Glomerular visceral epithelial cell (primary cell): Measurements from ENCODE around the gene ADGRL3.
A peak's percentile ranks its signal among the peaks of the same experiment; 100 is the strongest.

Experiments used
- DNase-seq: peaks from one replicate; pipeline ENCODE4 v3.0.0-alpha.2; 2016; ENCODE audit errors: extremely low spot score

ADGRL3 gene

GRCh38 chr4:61200187-61200915 lies at the start of gene ADGRL3:
TSS of gene ADGRL3 (plus strand) at chr4:61200326.
- peak; percentile 60 for DNase-seq

GRCh38 chr4:61152433-61152832 lies 47.7 kb upstream of the ADGRL3 start:
- DNase-seq: no peak

DNA sequence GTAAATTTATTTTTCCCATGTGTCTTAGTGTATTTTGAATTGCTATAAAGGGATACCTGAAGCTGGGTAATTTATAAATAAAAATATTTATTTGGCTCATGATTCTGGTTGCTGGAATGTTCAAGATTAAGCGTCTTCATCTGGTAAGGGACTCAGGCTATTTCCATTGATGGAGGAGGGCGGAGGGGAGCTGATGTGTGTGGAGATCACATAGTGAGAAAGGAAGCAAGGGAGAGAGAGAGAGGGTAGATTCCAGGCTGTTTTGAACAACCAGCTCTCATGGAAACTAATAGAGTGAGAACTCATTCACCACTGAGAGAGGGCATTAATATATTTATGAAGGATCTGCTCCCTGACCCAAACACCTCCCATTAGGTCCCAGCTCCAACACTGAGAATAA lies 39.6 kb upstream of the ADGRL3 start:
- no peak for DNase-seq

GRCh38 chr4:61162116-61162515 lies 38.0 kb upstream of the ADGRL3 start:
- peak; percentile 0 for DNase-seq

DNA sequence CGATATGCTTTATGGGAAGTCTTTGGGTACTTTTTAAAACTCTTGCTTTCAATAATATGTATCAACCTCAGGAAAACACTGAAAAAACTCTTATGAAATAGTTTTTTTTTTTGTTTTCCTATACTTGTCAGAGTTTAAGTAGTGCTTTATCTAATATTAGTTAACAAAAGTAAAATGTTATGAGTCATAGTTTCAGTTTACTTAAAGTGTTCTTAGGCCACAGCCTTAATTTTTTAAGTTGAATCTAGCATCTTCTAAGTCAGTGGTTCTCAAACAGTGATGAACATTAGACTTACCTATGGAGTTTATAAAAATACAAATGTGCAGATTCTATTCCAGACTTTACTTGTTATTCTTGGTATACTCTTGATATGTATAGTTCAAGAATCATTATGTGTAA lies 26.3 kb upstream of the ADGRL3 start:
- no peak for DNase-seq

DNA sequence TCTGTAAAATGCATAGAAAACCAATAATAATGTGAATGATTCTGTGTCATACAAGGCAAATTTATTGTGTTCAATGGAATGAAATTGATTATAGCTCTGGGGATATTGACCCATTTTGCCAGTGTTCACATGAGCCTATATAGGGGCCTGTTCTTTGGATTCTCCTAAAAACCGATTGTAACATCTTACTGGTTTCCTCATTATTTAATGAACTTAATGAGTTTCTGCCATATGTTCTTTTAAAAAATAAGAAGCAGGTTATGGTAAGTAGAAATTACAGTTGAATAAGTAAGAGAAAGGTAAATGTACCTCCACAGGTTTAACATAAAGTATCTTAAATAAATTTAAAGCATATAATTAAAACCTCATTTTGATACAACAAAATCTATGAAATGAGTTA lies 24.6 kb upstream of the ADGRL3 start:
- DNase-seq: no peak

- DNase-seq: no peak
These were observed 22.8 kb upstream of the ADGRL3 start for GRCh38 chr4:61177367-61177766.

DNA sequence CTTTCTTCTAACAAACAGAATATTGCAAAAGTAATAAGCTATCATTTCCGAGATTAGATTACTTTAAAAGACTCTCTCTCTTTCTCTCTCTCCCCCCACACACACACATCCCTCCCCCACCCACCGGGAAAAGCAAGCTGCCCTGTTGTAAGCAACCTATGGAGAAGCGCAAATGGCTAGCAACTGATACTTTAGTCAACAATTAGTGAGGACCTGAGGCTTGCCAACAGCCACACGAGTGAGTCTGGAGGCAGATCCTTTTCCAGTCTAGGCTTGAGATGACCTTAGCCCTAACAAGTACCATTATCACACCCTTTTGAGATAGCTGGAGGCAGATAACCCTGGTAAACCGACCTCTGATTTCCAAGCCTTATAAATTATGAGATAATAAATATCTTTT lies 19.7 kb upstream of the ADGRL3 start:
- DNase-seq: no peak

DNA sequence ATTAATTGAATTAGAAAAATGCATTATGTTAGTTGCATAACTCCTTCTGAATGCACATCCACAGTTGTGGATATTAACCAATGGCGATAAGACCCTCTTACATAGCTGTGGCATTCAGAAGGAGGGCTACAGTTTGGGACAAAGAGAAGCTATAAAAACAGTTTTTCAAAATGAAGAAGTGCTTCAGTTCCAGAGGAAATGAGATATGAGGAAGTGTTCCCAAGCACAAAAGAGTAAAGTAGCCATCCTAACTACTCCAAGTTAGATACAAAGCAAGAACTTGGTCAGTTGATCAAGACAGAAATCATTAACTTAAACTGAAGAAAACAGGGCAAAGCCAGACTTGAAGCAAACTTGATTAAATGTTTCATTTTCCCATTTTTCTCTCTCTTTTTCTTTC lies 17.2 kb upstream of the ADGRL3 start:
- no peak for DNase-seq

DNA sequence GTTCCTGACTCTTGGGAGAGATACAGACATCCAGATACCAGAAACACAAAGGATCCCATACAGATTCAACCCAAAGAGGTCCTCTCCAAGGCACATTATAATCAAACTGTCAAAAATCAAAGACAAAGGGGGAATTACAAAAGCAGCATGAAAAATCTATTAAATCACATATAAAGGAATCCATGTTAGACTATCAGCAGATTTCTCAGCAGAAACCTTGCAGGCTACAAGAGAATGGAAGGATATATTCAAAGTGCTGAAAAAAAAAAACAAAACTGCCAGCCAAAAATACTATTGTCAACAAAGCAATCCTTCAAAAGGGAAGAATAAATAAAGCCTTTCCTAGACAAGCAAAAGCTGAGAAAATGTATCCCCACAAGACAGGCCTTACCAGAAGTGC lies 14.8 kb upstream of the ADGRL3 start:
- DNase-seq: no peak

DNA sequence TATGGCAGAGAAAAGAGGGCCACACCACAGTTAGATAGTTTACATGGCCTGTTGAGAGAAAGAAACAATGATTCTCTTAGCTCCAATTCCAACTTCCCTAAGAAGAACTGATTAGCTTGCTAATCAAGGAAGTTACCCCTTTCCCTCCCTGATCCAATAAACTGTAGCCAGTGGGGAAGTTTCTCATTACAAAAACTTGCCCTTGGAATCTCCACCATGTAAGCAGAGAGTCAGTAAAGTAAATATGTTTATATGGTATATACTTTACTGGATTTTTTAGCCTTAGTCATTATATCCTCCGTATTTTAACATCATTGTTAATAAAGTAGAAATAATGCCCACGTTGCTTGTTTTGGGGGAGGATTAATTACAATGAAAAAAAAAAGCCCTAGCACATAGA lies 7.7 kb upstream of the ADGRL3 start:
- no peak for DNase-seq

DNA sequence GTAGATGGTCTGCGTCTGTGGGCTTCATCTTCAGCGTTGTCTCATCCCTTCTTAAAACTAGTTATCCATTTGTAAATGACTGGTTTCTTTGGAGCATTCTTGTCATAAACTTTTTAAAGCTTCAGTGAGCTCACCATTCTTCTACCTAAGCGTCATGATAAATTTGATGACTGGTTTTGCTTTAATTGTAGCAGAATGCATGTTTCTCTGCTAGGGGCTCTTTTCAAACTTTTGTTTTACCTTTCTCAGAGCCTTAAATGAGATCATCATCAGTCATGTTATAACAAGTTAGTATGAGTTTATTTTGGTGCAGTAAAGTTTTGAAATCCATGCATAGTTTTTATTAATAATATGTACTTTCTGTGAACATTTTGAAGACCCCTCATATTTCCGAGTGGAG lies 6.3 kb upstream of the ADGRL3 start:
- no peak for DNase-seq

GRCh38 chr4:61194571-61194970 lies 5.6 kb upstream of the ADGRL3 start:
- DNase-seq: no peak

- DNase-seq: peak; percentile 17
These were observed 5.0 kb upstream of the ADGRL3 start for GRCh38 chr4:61195101-61195500.

DNA sequence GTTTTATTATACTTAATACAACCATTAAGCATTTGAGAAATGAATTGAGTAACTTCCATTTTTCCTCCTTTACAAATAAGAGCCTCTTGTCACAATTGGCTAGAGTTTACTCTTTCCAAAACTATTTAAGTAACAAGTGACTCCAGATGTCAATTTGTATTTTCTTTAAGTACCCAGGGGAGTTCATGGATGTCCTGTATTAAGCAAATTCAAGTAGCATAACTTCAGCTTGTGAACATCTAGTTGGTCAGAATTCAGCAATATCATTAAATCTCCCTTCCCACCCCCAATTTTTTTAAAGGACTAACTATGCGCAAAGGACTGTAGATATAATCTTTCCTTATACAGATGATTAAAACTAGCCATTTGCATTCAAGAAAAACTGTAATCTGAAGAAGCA lies 1.4 kb upstream of the ADGRL3 start:
- DNase-seq: no peak

DNA sequence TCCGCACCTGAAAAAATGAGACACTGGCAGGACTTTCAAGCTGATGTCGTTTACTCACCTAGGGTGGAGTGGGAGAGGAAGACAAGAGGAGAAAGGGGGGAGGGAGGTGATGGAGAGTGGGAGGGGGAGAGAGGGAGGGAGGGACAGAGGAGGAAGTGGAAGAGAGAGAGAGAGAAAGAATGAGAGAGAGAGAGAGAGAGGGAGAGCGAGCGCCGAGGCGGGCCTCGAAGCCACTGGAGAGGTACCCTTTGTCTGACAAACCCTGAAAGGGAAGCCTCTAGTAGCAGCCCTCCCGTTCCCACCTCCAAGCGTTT lies 296 bp upstream of the ADGRL3 start:
- DNase-seq: no peak

- DNase-seq: peak; percentile 37
These were observed 895 bp downstream of the ADGRL3 start for GRCh38 chr4:61200916-61201526.

DNA sequence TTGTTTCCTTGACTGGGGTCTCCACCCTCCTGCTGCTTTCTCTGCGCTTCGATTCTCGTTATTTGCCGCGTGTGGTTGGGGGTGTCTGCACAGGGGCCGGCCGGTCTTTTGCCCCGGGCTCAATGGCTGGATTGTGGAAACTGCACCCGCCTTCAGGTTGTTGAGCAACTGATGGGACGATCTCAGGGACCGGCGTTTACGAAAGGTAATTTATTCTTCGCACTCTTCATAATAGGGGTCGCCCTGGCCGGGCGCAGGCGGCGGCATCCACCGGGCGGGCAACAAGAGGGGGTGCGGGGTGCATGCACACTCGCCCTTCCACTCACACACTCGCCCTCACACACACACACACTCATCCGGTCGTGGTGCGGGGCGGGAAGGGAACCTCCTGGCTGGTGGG lies 1.4 kb downstream of the ADGRL3 start:
- peak; percentile 14 for DNase-seq

DNA sequence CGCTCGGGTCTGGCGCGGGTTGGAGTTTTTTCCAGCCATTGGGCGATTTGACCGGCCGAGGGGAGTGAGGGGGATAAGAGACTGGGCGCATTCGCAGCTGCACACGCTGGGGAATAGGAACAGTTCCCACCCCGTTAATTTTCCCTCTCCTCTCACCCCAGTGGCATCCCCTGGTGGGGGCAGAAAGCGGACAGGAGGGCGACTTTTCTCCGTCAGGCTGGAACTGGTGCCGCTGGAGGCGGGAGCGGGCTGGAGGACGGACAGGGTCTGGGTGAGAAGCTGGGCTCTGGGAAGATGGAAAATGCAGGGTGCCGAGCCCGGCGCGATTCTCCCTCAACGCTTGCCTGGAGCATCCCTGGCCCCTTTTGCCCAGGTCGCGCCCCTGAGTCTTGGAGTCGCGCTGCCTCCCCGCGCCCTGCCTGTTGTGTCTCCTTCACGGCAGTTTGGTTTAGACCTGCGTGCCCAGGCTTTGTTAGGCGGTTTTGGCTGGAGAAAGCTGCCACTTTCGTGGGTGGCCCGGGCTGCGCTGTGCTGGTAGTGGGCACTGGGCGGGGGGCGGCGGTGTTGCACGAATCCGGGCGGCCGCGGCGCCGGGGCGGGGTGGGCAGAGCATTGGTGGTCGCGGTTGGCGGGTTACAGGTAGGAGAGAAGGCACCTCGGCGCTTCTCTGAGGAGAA lies 2.0 kb downstream of the ADGRL3 start:
- DNase-seq: peak; percentile 20

DNA sequence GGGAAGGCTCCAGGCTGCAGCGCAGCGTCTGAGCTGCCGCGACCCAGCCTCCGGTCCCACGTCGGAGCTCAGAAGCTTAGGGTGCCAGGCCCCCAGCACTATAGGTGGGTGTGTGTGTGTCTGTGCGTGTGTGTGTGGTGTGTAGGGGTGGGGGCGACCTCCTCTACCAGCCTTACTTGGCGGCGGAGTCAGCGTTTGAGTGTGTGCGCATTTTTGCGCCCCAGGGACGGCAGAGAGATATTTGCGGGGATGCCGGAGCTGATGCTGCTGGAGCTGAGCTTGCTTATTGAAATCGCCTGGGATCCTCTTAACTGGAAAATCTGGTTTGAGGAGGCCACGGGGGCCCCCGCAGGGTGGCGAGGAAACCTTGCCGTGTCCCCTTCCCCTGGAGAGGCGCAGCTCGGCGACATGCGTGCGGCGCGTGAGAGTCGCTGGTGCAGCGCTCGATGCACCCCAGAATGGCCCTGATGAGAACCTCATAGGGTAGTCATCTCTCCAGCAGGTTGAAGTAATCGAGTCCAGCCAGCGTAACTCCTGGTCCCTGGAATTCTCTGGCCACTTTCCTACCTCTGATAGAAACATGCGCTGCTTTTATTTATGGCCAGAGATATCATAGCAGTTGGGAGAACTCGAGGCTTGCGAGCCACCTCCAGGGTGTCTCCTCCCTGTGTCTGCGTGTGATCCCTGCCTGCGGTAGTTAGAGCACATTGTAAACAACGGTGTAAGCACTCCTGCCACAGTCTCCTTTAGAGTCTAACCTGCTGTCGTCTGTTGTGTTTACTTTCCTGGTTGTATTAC lies 2.7 kb downstream of the ADGRL3 start:
- peak; percentile 5 for DNase-seq

- no peak for DNase-seq
These were observed 3.3 kb downstream of the ADGRL3 start for GRCh38 chr4:61203436-61203790.

DNA sequence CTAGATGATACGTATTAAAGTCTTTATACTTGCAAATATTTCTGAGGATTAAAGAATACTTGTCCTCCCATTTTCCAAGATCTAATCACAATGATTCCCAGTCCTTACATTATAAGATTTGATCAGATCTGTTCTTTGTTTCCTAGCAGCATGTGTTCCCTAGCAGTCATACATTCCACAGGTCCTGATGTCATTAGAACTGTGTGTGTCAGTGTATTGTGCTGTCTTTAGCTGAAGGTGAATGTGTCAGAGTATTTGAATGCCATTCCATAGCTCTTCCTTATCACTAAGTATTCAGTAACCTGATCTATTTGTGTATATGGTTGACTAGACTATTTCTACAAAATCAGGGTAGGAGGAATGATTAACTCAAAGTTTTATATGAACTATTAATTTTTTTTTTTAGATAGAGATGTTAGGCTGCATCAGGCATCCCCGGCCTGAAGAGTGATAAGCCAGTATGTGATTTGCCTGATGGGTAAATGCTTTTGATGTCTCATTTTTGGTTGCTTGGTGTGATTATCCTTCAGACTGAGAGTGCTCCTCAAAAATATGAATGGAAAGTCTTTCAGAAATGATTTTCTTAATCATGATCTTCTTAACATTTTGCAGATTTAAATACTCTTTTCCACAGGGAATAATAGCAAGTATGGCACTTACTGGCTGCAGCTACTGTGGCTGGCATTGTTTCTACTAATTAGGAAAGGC lies 4.4 kb downstream of the ADGRL3 start:
- DNase-seq: peak; percentile 63
